ACC112 (cell line): ENCODE measurements around the gene NDUFV1.

ENCODE experiments used
- H2AFZ ChIP-seq: fragments of 200-600 bp; sonication (generic); one replicate; pipeline ENCODE4 v1.6.0; 2017; ENCODE audit warnings: antibody characterized with exemption, low read length; ENCODE audit not compliant: unreplicated experiment
- H3K27ac ChIP-seq: fragments of 200-600 bp; sonication (generic); 2 replicates; pipeline ENCODE4 v1.5.1; 2014; ENCODE audit warnings: low read depth, mild to moderate bottlenecking, antibody characterized with exemption, low read length, moderate library complexity
- H3K27me3 ChIP-seq: fragments of 200-600 bp; sonication (generic); 2 replicates; pipeline ENCODE4 v1.6.1; 2014; ENCODE audit warnings: mild to moderate bottlenecking, antibody characterized with exemption, low read length, moderate library complexity, mixed read lengths; ENCODE audit not compliant: insufficient read depth
- H3K36me3 ChIP-seq: fragments of 200-600 bp; sonication (generic); 2 replicates; pipeline ENCODE4 v1.6.1; 2016; ENCODE audit warnings: mild to moderate bottlenecking, antibody characterized with exemption, low read length, moderate library complexity, mixed read lengths; ENCODE audit not compliant: insufficient read depth
- H3K4me1 ChIP-seq: fragments of 200-600 bp; sonication (generic); one replicate; pipeline ENCODE4 v1.6.1; 2016; ENCODE audit warnings: low read length, mixed read lengths; ENCODE audit not compliant: insufficient read depth, unreplicated experiment, control insufficient read depth
- H3K4me3 ChIP-seq: fragments of 200-600 bp; sonication (generic); 2 replicates; pipeline ENCODE4 v1.5.1; 2014; ENCODE audit warnings: mild to moderate bottlenecking, low read depth, low read length
- H3K79me2 ChIP-seq: fragments of 200-600 bp; sonication (generic); one replicate; pipeline ENCODE4 v1.6.0; 2016; ENCODE audit warnings: low read length; ENCODE audit not compliant: control insufficient read depth, unreplicated experiment, insufficient read depth

The NDUFV1 gene

DNA sequence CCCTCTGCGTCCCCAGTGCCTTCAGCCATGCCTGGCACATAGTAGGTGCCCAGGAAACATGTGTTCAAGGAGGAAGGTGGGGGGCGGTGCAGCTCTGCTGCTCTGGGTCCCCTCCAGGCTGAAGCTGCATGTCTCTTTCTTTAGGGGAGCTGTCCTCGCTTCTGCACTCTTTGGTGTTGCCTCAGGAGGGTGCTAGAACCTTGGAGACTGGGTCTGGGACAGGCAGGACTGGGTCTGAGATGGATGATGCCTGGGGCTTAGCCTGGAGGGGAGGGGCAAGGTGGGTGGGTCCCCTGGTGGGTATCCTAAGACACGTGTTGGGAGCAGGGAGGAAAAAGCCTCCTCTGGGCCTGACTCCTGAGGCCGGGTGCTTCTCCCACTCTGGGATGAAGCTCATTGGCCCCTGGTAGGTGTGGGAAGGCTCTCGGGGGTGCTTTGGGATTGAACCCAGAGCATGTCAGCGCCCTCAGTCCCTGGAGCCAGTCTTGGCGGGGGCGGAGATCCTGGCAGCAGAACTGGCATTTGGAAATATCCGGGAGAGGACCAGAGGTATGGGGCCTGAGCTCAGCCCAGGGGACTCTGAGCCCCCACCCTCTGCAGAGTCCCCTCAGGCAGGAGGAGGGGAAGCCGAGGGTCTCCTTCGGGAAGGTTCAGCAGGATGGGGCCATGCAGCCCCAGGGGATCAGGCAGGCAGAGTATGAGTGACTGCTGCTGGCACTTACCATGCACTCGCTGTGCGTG is 29.8 kb upstream of the NDUFV1 start:
- H3K27ac ChIP-seq, result no peak overlapping the region
- H3K4me1 ChIP-seq, result peaks cover 5% of the 10 kb centered on the region
- no peaks in the 10 kb centered on the region for H3K79me2 ChIP-seq
- no peak overlapping the region for H3K4me3 ChIP-seq
- H3K36me3 ChIP-seq, result no peaks in the 10 kb centered on the region
- H3K27me3 ChIP-seq, result peaks cover 26% of the 10 kb centered on the region
- no peak overlapping the region for H2AFZ ChIP-seq

DNA sequence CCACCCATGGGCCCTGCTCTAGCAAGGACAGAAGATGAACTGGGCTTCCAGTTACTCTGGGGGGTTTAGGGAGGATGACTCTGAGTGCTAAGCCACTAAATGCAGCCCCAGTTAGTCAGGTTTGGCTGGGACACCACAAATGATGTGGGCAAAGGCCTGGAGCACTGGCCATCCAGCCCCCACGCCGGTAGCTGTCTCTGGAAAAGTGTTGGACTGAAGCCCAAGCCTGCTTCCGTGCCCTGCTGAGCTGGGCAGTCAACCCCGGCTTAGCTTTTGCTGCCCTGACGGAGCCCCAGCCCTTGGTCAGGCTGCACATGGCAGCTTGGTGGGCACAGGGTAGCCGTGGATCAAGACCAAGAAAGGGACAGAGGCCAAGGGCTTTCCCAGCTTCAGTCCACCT is 28.8 kb upstream of the NDUFV1 start:
- no peak overlapping the region for H3K4me3 ChIP-seq
- H3K4me1 ChIP-seq, result peaks cover 13% of the 10 kb centered on the region
- peaks cover 22% of the 10 kb centered on the region for H3K27me3 ChIP-seq
- no peaks in the 10 kb centered on the region for H3K36me3 ChIP-seq
- H3K27ac ChIP-seq, result no peak overlapping the region
- H3K79me2 ChIP-seq, result peaks cover 6% of the 10 kb centered on the region
- no peak overlapping the region for H2AFZ ChIP-seq

DNA sequence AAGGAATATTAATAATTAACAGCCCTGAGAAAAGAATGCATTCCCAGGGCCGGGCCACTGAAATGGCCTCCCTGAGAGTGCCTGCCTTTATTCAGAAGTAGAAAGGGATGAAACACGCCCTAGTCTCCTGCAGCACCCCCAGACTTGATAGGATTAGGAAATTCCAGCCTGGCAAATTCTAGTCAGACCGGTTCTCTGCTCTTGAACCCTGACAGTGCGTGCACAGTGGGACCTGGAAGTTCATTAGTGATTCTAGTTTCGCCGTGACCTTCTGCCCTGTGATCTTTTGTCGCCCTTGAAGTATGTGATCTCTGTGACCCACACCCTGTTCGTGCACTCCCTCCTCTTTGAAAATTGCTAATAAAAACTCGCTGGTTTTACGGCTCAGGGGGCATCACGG is 25.3 kb upstream of the NDUFV1 start:
- Histone ChIP-seq H2AFZ (no peak overlapping the region), H3K36me3 (peaks cover 7% of the 10 kb centered on the region; the same call in 1 of the 2 replicates), H3K79me2 (peaks cover 29% of the 10 kb centered on the region), H3K4me3 (no peak overlapping the region), H3K27me3 (peaks cover 5% of the 10 kb centered on the region), H3K27ac (no peak overlapping the region), H3K4me1 (peaks cover 27% of the 10 kb centered on the region)

DNA sequence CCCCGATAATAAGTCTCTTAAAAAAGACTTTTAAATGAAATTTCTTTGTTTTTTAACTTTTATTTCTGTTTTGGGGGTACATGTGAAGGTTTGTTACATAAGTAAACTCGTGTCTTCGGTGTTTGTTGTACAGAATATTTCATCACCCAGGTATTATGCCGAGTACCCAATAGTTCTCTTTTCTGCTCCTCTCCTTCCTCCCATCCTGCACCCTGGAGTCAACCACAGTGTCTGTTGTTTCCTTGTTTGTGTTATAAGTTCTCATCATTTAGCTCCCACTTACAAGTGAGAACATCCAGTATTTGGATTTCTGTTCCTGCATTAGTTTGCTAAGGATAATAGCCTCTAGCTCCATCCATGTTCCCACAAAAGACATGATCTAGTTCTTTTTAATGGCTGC is 24.7 kb upstream of the NDUFV1 start:
- Histone ChIP-seq H3K27me3 (no peaks in the 10 kb centered on the region), H3K36me3 (peaks cover 7% of the 10 kb centered on the region; the same call in 1 of the 2 replicates), H3K79me2 (peaks cover 29% of the 10 kb centered on the region), H3K4me3 (peak overlapping the region; percentile 64; the same call in 1 of the 2 replicates), H3K4me1 (peaks cover 27% of the 10 kb centered on the region), H3K27ac (no peak overlapping the region), H2AFZ (peak overlapping the region; percentile 51)

DNA sequence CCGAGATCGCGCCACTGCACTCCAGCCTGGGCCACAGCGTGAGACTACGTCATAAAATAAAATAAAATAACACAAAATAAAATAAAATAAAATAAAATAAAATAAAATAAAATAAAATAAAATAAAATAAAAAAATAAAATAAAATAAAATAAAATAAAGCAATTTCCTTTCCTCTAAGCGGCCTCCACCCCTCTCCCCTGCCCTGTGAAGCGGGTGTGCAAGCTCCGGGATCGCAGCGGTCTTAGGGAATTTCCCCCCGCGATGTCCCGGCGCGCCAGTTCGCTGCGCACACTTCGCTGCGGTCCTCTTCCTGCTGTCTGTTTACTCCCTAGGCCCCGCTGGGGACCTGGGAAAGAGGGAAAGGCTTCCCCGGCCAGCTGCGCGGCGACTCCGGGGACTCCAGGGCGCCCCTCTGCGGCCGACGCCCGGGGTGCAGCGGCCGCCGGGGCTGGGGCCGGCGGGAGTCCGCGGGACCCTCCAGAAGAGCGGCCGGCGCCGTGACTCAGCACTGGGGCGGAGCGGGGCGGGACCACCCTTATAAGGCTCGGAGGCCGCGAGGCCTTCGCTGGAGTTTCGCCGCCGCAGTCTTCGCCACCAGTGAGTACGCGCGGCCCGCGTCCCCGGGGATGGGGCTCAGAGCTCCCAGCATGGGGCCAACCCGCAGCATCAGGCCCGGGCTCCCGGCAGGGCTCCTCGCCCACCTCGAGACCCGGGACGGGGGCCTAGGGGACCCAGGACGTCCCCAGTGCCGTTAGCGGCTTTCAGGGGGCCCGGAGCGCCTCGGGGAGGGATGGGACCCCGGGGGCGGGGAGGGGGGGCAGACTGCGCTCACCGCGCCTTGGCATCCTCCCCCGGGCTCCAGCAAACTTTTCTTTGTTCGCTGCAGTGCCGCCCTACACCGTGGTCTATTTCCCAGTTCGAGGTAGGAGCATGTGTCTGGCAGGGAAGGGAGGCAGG is 23.2 kb upstream of the NDUFV1 start, which contains the start of gene GSTP1:
Gene GSTP1 (plus strand): TSS at position 566 of the 958 bp plus-strand sequence. CDS start 32 bp downstream, at position 598.
- Histone ChIP-seq H3K4me1 (peaks cover 27% of the 10 kb centered on the region), H2AFZ (peak within 1 kb of the TSS; percentile 74), H3K27ac (peak within 1 kb of the TSS; percentile 62)

DNA sequence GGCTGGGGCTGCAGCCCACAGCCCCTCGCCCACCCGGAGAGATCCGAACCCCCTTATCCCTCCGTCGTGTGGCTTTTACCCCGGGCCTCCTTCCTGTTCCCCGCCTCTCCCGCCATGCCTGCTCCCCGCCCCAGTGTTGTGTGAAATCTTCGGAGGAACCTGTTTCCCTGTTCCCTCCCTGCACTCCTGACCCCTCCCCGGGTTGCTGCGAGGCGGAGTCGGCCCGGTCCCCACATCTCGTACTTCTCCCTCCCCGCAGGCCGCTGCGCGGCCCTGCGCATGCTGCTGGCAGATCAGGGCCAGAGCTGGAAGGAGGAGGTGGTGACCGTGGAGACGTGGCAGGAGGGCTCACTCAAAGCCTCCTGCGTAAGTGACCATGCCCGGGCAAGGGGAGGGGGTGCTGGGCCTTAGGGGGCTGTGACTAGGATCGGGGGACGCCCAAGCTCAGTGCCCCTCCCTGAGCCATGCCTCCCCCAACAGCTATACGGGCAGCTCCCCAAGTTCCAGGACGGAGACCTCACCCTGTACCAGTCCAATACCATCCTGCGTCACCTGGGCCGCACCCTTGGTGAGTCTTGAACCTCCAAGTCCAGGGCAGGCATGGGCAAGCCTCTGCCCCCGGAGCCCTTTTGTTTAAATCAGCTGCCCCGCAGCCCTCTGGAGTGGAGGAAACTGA is 22.4 kb upstream of the NDUFV1 start:
- peaks cover 13% of the 10 kb centered on the region; the same call in 1 of the 2 replicates for H3K36me3 ChIP-seq
- H3K4me1 ChIP-seq, result peaks cover 27% of the 10 kb centered on the region
- H3K4me3 ChIP-seq, result peak overlapping the region; percentile 89
- H3K27ac ChIP-seq, result peak overlapping the region; percentile 62
- peaks cover 29% of the 10 kb centered on the region for H3K79me2 ChIP-seq
- peak overlapping the region; percentile 74 for H2AFZ ChIP-seq
- H3K27me3 ChIP-seq, result no peaks in the 10 kb centered on the region

More for the DNA sequence above, 23.2 kb upstream of the NDUFV1 start, which contains the start of gene GSTP1:
- Histone ChIP-seq H3K27me3 (no peaks in the 10 kb centered on the region), H3K4me3 (peak within 1 kb of the TSS; percentile 89), H3K79me2 (peaks cover 29% of the 10 kb centered on the region), H3K36me3 (peaks cover 13% of the 10 kb centered on the region; the same call in 1 of the 2 replicates)

DNA sequence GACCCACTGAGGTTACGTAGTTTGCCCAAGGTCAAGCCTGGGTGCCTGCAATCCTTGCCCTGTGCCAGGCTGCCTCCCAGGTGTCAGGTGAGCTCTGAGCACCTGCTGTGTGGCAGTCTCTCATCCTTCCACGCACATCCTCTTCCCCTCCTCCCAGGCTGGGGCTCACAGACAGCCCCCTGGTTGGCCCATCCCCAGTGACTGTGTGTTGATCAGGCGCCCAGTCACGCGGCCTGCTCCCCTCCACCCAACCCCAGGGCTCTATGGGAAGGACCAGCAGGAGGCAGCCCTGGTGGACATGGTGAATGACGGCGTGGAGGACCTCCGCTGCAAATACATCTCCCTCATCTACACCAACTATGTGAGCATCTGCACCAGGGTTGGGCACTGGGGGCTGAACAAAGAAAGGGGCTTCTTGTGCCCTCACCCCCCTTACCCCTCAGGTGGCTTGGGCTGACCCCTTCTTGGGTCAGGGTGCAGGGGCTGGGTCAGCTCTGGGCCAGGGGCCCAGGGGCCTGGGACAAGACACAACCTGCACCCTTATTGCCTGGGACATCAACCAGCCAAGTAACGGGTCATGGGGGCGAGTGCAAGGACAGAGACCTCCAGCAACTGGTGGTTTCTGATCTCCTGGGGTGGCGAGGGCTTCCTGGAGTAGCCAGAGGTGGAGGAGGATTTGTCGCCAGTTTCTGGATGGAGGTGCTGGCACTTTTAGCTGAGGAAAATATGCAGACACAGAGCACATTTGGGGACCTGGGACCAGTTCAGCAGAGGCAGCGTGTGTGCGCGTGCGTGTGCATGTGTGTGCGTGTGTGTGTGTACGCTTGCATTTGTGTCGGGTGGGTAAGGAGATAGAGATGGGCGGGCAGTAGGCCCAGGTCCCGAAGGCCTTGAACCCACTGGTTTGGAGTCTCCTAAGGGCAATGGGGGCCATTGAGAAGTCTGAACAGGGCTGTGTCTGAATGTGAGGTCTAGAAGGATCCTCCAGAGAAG is 21.6 kb upstream of the NDUFV1 start:
- H3K4me3 ChIP-seq, result peak overlapping the region; percentile 89

DNA sequence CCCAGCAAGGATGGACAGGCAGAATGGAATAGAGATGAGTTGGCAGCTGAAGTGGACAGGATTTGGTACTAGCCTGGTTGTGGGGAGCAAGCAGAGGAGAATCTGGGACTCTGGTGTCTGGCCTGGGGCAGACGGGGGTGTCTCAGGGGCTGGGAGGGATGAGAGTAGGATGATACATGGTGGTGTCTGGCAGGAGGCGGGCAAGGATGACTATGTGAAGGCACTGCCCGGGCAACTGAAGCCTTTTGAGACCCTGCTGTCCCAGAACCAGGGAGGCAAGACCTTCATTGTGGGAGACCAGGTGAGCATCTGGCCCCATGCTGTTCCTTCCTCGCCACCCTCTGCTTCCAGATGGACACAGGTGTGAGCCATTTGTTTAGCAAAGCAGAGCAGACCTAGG is 20.8 kb upstream of the NDUFV1 start:
- peaks cover 13% of the 10 kb centered on the region; the same call in 1 of the 2 replicates for H3K36me3 ChIP-seq
- H3K4me3 ChIP-seq, result peak overlapping the region; percentile 89; the same call in 1 of the 2 replicates
- peaks cover 29% of the 10 kb centered on the region for H3K79me2 ChIP-seq
- H3K27ac ChIP-seq, result no peak overlapping the region
- H3K27me3 ChIP-seq, result no peaks in the 10 kb centered on the region
- no peak overlapping the region for H2AFZ ChIP-seq
- H3K4me1 ChIP-seq, result peaks cover 22% of the 10 kb centered on the region

More for the DNA sequence above, 21.6 kb upstream of the NDUFV1 start:
- Histone ChIP-seq H3K27ac (no peak overlapping the region), H3K27me3 (no peaks in the 10 kb centered on the region), H3K4me1 (peaks cover 22% of the 10 kb centered on the region), H2AFZ (no peak overlapping the region), H3K36me3 (peaks cover 13% of the 10 kb centered on the region; the same call in 1 of the 2 replicates), H3K79me2 (peaks cover 29% of the 10 kb centered on the region)

DNA sequence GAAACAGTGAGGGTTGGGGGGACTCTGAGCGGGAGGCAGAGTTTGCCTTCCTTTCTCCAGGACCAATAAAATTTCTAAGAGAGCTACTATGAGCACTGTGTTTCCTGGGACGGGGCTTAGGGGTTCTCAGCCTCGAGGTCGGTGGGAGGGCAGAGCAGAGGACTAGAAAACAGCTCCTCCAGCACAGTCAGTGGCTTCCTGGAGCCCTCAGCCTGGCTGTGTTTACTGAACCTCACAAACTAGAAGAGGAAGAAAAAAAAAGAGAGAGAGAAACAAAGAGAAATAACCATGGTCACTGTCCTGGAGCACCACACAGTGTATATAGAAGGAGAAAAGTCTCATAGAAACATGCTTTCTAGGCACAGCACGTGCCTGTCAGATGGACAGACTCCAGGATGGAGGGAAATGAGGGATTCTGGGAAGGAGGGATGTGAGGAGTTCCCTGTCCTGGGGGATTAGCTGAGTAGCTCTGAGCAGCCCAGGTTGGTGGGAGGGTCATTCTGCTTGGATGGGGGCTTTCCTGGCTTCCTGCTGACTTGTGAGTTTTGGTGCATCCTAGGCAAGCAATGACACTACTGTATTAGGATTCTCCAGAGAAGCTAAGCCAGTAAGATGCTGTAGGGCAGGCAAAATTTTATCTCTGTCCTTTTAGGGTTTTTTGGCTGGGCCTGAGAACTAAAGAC is 20.0 kb upstream of the NDUFV1 start:
- H3K4me3 ChIP-seq, result no peak overlapping the region
- peaks cover 13% of the 10 kb centered on the region; the same call in 1 of the 2 replicates for H3K36me3 ChIP-seq
- peaks cover 29% of the 10 kb centered on the region for H3K79me2 ChIP-seq
- H3K27me3 ChIP-seq, result no peaks in the 10 kb centered on the region
- no peak overlapping the region for H2AFZ ChIP-seq
- no peak overlapping the region for H3K27ac ChIP-seq
- peaks cover 22% of the 10 kb centered on the region for H3K4me1 ChIP-seq
